ENCODE measurements around the gene MCTP1.

The MCTP1 gene

GRCh38 chr5:95284572-95285408 lies at the start of gene MCTP1:
Gene MCTP1, minus strand, starts transcription at chr5:95285094.
- H3K4me3 ChIP-seq (ENCODE audit: control insufficient read depth, low read depth, low read length): peak within 1 kb of the TSS; percentile 30
- DNase-seq (ENCODE audit: low read depth): no peak
- TF ChIP-seq, protein P1, sequence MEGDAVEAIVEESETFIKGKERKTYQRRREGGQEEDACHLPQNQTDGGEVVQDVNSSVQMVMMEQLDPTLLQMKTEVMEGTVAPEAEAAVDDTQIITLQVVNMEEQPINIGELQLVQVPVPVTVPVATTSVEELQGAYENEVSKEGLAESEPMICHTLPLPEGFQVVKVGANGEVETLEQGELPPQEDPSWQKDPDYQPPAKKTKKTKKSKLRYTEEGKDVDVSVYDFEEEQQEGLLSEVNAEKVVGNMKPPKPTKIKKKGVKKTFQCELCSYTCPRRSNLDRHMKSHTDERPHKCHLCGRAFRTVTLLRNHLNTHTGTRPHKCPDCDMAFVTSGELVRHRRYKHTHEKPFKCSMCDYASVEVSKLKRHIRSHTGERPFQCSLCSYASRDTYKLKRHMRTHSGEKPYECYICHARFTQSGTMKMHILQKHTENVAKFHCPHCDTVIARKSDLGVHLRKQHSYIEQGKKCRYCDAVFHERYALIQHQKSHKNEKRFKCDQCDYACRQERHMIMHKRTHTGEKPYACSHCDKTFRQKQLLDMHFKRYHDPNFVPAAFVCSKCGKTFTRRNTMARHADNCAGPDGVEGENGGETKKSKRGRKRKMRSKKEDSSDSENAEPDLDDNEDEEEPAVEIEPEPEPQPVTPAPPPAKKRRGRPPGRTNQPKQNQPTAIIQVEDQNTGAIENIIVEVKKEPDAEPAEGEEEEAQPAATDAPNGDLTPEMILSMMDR (conservative IDR thresholded peaks at IDR 0.05; ENCODE audit: control insufficient read depth, insufficient read depth, low read depth, low read length): no peak

DNA sequence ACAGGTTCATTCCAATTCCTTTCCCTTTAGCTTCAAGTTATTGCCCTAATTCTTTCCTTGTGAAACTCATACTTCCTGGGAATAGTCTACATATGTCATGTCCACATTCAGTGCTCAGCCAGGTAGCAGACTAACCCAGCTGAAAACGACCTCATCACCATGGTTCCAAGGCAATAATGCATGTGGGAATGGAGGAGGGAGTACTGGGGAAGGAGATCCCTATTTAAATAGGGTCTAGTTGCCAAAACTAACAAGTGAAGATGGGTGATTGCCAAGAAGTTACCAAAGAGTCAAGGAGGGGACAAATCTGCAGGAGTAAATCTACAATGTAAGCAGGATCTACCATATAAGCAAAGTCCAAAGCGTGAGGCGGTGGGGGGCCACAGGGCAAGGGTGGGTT lies 47.3 kb upstream of the MCTP1 start:
- TF ChIP-seq, protein P1 (conservative IDR thresholded peaks at IDR 0.05; ENCODE audit: control insufficient read depth, insufficient read depth, low read depth, low read length): no peak
- DNase-seq (ENCODE audit: low read depth): no peak
- H3K4me3 ChIP-seq (ENCODE audit: control insufficient read depth, low read depth, low read length): no peak overlapping the region

GRCh38 chr5:95331358-95331757 lies 46.5 kb upstream of the MCTP1 start:
- TF ChIP-seq, protein P1 (conservative IDR thresholded peaks at IDR 0.05; ENCODE audit: control insufficient read depth, insufficient read depth, low read depth, low read length): no peak
- DNase-seq (ENCODE audit: low read depth): no peak
- H3K4me3 ChIP-seq (ENCODE audit: control insufficient read depth, low read depth, low read length): no peak overlapping the region

GRCh38 chr5:95327211-95327610 lies 42.3 kb upstream of the MCTP1 start:
- DNase-seq (ENCODE audit: low read depth): no peak
- TF ChIP-seq, protein P1 (conservative IDR thresholded peaks at IDR 0.05; ENCODE audit: control insufficient read depth, insufficient read depth, low read depth, low read length): no peak
- no peak overlapping the region for H3K4me3 ChIP-seq (ENCODE audit: control insufficient read depth, low read depth, low read length)

- no peak for DNase-seq (ENCODE audit: low read depth)
- TF ChIP-seq, protein P1 (conservative IDR thresholded peaks at IDR 0.05; ENCODE audit: control insufficient read depth, insufficient read depth, low read depth, low read length): no peak
- no peak overlapping the region for H3K4me3 ChIP-seq (ENCODE audit: control insufficient read depth, low read depth, low read length)
These were observed 32.8 kb upstream of the MCTP1 start for GRCh38 chr5:95317687-95318086.

DNA sequence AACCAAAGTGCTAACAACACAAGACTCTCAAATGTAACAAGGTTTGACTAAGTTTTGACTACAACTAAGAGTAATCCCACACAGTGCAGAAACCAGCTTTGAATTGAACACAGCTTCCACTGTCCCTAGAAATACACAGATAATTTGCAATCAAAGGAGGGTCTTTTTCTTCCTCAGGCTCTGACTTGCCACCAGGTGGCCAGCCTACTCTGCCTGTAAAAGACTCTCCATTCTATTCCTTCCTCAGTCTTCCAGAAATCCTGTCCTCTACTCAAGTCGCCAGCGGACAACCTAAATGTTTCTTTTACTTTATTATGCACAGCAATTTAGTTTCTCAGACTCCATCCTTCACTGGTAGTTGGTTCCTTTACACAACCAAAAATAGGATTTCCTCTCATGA lies 32.2 kb upstream of the MCTP1 start:
- DNase-seq (ENCODE audit: low read depth): no peak
- no peak overlapping the region for H3K4me3 ChIP-seq (ENCODE audit: control insufficient read depth, low read depth, low read length)
- TF ChIP-seq, protein P1 (conservative IDR thresholded peaks at IDR 0.05; ENCODE audit: control insufficient read depth, insufficient read depth, low read depth, low read length): peak; percentile 1

Measured in fibroblast of mammary gland (primary cell).